Superior temporal gyrus (tissue), 1 donor: ENCODE results near the gene AMN.

Experiments
- DNase-seq: peaks from one replicate; pipeline ENCODE4 v3.0.0-alpha.2; 2016; ENCODE audit errors: extremely low spot score

Gene AMN

DNA sequence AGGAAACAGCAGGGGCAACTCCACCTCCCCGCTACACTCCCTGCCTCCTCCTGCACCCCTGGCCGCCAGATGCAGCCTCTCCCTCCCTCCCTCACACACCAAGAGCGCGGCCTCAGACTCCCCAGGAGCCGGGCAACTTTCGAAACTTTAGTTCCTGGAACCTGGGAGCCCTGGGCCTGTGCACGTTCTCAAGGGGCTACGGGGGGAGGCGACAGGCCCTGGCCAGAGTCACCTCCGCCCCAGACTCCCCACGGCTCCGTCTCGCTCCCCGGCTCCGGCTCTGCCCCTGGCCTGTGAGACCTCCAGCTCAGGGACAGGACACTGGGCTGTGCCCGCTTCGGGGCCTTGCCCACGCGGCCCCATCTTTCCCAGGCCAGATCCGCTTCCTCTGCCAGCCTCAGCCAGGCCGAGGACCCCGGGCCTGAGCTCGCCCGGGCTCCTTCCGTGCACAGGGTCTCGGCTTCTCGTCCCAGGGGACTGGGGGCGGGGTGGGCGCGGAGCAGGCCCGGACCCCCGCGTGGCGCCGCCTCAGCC, 5.5 kb downstream of the AMN start:
- no peak for DNase-seq

DNA sequence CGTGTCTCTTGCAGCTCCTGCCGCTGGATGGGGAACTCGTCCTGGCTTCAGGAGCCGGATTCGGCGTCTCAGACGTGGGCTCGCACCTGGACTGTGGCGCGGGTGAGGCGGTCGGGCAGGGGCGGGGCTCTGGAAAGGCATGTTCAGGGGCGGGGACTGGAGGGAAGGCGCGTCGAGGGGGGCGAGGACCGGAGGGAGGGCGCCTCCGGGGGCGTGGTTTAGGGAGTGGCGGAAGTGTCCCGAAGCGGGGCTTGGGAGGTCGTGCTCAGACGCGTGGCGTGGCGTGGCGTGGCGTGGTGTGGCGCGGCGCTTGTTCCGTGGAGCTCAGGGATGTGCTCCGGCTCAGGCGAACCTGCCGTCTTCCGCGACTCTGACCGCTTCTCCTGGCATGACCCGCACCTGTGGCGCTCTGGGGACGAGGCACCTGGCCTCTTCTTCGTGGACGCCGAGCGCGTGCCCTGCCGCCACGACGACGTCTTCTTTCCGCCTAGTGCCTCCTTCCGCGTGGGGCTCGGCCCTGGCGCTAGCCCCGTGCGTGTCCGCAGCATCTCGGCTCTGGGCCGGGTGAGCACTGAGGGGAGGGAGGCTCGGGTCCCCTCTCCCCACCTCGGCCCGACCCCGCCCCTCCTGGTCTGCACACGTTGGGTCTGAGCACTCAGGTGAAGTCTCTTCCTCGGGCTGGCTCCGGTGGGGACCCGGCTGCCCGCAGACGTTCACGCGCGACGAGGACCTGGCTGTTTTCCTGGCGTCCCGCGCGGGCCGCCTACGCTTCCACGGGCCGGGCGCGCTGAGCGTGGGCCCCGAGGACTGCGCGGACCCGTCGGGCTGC, 6.2 kb downstream of the AMN start:
- no peak for DNase-seq

DNA sequence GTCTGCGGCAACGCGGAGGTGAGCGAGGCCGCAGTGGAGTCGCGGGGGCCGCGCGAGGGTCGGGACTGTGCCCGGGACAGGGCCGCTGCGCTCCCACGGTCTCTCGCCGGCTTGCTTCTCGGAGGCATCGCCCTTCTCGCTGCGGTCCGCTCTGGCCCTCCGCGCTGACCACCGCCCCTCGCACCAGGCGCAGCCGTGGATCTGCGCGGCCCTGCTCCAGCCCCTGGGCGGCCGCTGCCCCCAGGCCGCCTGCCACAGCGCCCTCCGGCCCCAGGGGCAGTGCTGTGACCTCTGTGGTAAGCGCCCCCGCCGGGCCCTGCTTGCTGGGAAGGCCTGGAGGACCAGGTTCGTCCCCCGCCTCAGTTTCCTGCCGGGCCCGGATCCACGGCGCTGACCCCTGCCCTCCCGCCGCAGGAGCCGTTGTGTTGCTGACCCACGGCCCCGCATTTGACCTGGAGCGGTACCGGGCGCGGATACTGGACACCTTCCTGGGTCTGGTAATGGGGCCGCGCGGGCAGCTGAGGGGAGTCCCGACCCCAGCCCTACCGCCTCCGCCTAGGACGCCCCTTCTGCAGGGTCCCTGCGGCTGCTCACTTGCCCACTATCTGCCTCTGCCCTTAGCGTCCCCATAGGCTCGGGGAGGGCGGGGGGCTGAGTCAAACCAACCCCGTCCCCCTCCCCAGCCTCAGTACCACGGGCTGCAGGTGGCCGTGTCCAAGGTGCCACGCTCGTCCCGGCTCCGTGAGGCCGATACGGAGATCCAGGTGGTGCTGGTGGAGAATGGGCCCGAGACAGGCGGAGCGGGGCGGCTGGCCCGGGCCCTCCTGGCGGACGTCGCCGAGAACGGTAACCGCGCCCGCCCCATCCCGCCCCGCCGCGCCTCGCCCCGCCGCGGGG, 7.0 kb downstream of the AMN start:
- no peak for DNase-seq

DNA sequence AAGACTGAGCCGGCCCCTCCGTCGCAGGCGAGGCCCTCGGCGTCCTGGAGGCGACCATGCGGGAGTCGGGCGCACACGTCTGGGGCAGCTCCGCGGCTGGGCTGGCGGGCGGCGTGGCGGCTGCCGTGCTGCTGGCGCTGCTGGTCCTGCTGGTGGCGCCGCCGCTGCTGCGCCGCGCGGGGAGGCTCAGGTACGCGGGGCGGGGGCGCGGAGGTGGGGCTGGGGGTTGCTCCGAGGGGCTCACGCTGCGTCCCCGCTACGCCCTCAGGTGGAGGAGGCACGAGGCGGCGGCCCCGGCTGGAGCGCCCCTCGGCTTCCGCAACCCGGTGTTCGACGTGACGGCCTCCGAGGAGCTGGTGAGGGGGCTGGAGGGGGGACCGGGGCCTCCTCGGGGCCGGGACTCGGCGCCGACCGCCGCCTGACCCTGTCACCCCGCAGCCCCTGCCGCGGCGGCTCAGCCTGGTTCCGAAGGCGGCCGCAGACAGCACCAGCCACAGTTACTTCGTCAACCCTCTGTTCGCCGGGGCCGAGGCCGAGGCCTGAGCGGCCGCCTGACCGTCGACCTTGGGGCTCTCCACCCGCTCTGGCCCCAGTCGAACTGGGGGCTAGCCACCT, 7.8 kb downstream of the AMN start:
- no peak for DNase-seq

DNA sequence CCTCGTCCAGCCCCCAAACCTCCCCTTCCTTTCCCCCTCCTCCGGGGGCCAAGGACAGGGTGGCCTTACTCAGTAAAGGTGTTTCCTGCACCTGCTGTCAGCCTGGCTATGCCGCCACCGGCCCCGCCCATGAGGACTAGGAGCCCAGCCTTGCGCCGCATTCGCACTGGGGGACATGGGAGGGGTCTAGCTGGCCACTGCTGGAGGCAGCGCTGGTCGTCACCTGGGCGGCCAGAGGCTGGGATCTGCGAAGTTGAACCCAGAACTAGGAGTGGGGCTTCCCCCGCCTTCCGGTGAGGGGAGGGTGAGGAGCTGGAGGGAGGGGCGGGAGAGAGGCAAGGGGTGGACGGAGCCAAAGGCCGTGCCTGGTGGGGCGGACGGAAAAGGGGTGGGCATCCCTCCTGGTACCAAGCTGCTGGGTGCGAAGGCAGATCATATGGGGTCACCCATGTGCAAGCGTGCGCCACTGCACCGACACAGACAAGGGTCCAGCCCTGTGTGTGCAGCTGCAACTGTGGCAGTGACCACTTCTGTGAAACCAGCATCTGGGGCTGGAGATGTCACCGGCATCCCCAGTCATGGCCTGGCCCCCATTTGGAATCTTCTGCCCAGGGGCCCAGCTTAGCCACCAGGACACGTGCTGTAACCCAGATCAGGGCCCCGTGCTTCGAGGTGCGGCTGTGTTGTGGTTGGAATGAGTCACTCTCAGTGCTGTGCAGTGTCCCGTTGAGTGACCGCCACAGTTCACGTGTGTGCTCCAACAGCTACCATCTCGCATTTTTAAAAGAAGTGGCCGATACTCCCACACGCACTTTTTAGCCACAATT, 8.5 kb downstream of the AMN start:
- DNase-seq: no peak

DNA sequence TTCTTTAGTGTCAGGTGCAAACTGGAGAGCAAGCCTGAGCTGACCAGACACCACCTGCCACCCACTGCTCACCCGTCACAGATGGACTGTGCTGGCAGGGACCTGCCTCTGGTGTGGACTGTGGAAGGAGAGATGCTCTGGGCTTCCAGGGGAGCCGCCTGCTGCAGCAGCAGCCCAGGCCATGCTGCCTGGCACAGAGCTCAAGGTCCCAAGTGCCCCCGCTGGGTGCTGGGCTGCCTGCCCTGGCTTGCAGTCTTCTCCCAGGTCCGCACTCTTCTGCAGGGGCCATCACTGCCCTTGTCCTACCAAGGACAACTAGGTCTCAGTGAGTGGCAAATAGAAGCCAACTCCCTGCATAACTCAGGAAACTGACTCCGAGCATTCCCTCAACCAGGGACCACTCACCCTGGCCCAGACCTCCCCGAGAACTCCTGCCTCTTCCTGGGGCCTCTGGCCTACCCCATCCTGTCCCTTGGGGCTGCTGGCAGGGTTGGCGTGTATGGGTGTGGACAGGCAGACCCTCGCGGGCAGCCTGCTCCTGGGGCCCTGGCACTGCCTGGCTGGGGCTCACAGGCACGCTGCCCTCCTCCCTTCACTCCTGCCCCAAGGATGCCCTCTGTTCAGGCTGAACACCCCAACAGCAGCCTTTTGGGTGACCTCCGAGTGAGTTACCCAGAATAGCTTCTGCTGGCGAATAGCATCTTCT, 9.3 kb downstream of the AMN start:
- no peak for DNase-seq

DNA sequence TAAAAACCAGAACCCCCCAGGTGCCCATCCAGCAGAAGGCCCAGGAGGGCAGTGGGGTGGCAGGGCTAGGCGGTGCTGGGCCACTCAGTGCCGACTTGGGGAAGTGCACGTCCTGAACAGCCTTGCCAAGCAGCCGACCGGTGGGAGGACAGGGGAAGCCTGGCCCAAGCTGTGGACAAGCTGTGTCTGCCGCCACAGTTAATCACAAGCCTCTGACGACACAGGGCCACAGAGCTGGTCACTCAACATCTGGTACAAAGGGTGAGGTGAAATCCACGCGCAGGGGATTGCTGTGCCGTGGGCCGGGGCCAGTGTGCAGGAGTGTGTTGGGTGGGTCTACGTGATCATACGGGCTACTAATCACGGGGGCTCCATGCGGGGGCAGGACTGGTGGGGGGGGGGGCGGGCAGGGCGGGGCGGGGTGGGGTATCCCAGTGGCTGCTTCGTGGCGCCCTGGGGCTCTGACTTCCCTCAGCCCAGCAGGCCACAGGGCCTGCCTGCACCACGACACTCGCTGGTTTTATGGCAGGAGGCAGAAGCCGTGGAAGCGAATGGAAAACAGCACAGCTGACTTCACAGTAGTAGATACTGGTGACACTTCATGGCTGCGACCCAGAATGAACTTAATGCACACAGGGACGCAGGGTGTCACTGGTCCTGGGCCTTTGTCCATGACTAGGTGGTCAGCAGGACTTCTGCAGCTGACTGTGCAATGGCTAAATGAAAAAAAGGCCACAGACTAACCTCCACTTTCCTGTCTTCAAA, 10.2 kb downstream of the AMN start:
- no peak for DNase-seq

DNA sequence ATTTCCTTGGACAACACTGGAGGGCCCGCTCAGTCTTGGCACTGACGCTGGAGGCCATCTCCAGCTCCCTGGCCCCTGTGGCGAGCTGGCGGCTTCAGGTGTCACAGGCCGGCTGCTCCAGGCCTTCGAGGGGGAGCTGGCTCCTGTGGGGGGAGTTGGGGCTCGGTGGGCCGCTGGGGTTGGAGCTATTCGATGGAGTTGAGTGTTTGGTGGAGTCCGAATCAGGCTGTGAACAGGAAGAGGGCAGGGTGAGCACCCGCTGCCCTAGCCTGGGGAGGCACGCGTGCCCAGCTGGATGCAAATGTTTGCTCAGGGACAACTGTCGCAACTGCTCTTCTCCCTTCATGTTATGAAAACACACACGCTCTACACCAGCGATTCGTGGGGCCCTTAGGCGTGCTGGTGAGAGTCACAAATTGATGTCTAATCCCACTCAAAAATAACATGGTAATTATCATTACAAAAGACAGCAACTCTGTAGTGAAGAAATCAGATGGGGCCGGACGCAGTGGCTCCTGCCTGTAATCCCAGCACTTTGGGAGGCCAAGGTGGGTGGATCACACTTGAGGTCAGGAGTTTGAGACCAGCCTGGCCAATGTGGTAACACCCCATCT, 11.3 kb downstream of the AMN start:
- no peak for DNase-seq

DNA sequence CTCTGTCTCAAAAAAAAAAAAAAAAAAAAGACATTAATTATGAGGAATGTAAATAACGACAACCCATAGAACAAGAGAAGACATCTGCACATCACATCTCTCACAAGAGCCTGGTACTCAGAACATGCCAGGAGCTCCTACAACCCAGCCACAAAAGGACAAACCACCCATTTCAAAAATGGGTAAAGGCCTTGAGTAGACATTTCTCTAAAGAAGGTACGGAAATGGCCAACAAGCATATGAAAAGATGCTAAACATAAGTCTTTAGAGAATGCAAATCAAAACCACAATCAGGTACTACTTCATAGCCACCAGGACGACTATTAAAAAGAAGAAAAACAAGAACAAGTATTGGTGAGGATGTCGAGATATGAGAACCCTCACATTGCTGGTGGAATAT, 13.3 kb downstream of the AMN start:
- no peak for DNase-seq

DNA sequence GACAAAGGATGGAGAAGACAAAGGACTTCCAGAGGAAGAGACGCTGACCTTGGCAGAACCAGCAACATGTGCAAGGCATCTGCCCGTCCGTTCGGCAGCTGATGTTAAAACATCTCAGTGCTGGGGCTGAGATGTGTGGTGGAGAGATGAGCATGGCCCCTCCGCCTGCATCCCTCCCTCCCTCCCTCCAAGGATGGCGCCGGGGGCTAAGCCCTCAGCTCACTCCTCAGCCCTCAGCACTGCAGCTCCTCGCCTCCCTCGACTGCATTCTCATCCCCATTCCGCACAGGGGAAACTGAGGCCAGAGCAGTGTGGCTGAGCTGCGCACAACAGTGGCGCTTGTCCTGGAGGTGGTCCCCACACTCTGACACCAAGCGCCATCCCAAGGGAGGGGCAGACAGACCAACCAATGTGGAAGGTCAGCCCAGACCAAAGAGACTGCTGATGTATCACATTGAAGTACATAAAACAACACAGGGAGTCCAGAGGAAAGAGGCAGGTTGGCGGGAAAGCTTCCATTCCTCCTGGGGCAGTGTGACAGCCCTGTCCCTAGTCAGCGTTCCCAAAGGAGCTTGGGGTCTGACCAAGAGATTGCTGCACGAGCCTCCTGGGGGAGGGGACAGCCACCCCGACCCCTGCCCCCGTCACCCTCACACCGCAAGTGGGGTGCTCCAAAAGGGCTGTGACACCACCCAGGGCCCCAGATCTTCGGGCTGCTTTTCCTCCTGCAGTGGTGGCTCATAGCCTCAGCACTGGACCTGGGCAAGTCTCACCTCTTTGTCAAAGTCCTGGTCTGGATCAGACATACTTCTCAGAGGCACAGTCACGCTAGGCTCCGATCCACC, 15.1 kb downstream of the AMN start:
- no peak for DNase-seq

DNA sequence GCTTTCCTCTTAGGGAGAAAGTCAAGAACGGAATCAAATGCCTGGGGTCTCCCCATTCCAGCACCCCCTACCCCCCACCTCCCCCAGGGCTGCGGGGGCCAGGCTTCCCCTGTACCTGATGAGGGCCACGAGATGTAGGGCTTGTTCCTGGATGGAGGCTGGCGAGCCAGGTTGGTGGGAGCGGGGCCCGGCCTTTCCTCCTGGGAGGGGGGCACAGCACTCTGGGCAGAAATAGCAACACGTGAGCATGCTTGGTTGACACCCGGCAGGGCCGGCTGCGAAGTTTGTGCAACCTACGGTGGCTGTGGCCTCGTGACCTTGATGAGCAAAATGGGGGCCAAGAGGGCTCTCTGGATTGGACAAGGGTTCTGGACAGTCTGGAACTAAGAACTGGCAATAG, 15.7 kb downstream of the AMN start:
- DNase-seq: no peak

DNA sequence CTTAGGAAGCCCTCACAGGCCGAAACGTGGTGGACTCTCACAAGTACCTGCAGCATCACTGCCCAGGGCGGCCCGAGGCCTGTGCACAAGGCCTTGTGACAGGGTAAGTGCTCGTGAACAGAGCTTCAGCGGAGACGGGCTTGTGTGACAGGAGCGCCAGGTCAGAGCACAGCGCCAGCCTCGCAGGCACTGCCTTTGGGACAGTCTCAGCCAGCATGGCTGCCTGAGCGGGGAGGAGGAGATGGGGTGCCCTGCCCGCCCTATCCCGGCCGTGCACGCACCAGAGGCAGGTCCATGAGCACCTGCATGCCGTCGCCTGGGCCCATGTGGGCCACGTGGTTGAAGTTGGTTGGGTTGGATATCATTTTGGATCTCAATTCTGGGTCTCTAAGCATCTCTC, 16.9 kb downstream of the AMN start:
- DNase-seq: no peak

DNA sequence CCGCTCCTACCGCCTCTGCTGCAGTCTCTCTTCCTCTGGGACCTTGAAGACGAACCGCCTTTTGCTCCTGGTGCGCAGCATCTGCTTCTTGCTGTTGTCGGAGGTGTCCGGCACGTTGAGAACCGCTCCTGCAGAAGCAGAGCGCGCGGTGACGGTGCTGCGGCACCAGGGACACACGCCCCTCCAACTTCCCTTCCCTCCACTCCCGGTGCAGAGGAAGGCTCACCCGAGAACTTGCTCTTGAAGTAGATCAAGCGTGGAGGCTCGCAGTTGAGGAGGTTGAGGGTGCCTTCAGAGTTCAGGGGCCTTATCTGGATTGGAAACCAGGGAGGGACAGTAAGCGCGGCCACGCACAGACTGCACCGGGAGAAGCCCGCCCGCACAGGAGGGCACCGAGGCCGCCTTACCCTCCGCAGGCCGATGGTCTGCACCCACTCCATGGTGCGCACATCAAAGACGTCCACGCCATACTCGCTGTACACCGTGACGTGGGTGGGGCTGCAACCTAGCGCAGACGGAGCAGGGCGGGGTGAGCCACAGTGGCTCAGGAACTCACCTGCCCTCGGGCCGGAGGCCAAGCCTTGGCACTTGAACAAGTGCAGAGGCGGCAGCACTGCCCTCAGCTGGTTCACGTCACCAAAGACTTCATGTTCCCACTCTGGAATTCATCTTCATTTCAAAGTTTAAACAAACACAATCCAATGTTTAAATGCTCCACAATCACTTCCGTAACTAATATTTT, 17.5 kb downstream of the AMN start:
- DNase-seq: no peak

DNA sequence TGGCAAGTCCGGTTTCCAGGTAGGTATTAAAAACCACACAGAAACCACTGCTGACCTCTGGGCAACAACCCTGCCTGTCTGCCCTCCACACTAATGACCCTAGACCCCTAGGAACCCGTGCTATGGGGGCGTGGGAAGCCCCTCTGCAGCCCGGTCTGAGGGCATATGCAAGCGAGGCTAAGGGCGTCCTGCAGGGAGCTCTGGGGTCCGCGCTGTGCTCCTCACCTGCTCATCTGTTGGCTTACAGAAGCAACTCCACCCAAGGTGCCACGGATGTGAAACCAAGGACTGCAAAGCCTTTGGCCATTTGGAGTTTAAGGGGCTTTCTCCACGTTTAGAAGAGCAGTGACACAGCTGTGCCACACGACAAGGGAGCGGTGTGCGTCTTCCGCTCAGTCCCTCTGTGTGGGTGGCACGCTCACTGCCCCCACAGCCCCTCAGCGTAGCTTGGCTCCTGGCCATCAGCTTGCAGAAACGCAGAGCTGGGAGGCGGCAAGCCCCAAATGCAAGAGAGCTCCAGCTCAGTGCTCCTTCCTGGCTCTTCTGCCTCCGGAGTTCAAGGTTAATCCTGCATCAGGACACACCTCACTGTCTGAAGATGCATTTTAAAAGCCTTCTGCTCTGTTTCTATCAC, 18.4 kb downstream of the AMN start:
- no peak for DNase-seq

DNA sequence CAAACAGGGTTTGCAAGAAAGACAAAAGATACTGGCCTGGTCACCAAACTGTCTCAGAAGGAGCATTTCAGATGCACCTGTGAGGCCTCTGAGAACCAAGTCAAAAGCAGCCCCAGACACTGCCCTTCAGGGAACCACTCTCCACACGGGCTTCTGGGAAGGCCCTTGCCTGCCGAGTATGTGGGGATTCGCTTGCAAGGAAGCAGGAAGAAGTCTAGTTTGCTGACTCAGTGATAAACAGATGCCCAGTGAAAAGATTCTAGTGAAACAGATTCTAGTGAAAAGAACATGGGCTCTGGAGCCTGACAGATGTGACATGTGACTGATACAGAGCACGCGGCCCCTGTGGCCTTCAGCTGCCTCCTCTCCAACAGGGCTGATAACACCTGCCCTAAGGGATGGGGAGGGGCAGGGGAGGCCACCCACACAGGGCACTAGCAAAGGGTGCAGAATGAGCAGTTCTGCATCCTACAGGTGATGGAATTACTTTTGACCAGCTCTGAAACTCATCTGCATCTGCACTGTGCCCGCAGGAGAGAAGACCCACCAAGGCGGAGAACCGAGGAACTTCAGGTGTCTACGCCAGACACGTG, 19.1 kb downstream of the AMN start:
- DNase-seq: no peak

DNA sequence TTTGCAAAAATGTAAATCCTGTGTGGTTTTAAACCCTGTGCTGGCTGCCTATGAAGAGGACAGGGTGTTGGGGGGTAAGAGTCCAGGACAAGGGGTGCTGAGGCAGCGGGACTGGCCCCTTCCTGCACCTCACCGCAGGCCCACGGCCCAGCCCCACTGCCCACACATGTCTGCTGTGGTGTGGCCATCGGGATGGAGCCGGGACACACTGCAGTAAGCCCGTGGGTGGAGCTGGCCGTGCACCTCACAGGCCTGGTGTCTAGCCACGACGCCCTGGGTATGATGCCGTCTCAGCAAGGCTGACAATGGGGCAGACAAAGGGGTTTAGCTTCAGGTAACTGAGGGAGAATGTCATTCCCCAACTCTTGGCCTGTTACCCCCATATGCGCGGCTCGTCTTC, 19.6 kb downstream of the AMN start:
- DNase-seq: no peak

DNA sequence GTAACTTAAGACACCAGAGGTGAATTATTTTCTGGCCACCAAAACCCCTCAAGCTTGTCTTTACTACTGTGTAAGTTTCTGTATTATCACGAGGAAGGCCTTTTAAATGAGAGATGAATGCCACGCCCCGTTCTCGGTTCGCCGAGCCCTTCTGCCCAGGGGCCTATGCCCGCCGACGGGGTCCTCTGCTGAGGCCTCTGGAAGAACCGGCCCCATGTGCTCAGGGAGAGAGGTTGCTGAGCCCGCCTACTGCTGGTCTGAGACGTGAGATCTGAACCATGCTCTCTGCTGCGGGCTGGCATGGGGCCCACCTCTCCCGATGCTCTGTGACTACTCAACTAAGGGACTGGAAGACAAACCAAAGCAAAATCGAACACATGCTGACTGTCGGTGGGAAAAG, 21.0 kb downstream of the AMN start:
- DNase-seq: no peak
